ENCODE data around the gene APBB2.

Gene APBB2

DNA sequence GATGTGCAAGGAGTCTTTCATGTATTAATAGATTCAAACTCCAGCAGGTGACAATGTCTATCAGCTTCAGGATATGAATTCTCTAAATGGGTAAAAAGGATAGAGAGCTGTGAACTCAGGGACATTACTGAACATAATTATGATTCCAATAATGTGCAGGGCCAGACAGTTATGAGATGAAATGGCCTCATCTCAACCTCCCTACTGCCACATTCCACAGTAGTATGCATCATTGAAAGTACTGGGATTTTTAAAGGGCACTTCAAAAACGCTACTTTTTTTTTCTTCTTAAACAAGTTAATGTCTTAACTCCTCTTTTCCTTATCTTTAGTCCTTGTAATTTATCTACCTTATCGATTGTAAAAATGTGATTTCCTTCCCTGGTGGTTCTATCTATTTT, 202.0 kb downstream of the APBB2 start:
- TF ChIP-seq, protein P1, sequence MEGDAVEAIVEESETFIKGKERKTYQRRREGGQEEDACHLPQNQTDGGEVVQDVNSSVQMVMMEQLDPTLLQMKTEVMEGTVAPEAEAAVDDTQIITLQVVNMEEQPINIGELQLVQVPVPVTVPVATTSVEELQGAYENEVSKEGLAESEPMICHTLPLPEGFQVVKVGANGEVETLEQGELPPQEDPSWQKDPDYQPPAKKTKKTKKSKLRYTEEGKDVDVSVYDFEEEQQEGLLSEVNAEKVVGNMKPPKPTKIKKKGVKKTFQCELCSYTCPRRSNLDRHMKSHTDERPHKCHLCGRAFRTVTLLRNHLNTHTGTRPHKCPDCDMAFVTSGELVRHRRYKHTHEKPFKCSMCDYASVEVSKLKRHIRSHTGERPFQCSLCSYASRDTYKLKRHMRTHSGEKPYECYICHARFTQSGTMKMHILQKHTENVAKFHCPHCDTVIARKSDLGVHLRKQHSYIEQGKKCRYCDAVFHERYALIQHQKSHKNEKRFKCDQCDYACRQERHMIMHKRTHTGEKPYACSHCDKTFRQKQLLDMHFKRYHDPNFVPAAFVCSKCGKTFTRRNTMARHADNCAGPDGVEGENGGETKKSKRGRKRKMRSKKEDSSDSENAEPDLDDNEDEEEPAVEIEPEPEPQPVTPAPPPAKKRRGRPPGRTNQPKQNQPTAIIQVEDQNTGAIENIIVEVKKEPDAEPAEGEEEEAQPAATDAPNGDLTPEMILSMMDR (conservative IDR thresholded peaks at IDR 0.05; ENCODE audit: low read depth, low read length): no peak
- Histone ChIP-seq H3K27ac (no peak overlapping the region), H3K4me2 (no peak overlapping the region)

DNA sequence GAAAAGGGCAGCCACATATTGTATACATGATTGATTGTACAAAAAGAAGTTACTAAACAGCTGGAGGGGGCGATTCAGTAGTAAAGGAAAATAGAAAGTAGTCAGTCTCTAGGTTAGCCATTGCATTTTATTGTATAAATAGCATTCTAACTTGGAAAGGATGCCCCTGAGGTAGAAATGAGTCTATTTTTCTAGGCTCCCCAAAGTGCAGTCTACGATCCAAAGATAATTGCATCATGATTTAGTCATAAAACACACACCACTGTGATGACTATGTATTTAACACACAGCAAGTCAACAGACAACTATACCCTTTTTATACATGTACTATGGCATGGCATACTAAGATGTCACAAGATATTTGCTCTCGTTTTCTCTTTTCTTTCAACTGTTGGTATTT, 204.9 kb downstream of the APBB2 start:
- Histone ChIP-seq H4K20me1 (ENCODE audit: insufficient read depth) (no peaks in the 10 kb centered on the region), H3K4me3 (IDR thresholded peaks at IDR 0.05; ENCODE audit: insufficient read depth, low read depth, low read length) (no peak overlapping the region), H3K27ac (no peak overlapping the region), H2AFZ (ENCODE audit: low read depth) (no peak overlapping the region), H3K36me3 (ENCODE audit: insufficient read depth) (no peaks in the 10 kb centered on the region), H3K4me2 (no peak overlapping the region), H3K9ac (no peak overlapping the region), H3K27me3 (ENCODE audit: insufficient read depth, low read depth) (no peaks in the 10 kb centered on the region), H3K79me2 (ENCODE audit: insufficient read depth, low read depth) (no peaks in the 10 kb centered on the region), H3K4me1 (ENCODE audit: low read depth, poor library complexity, severe bottlenecking) (no peaks in the 10 kb centered on the region)
- TF ChIP-seq, protein P1 (conservative IDR thresholded peaks at IDR 0.05; ENCODE audit: low read depth, low read length): no peak

More for the DNA sequence above, 202.0 kb downstream of the APBB2 start:
- H4K20me1 ChIP-seq (ENCODE audit: insufficient read depth): no peaks in the 10 kb centered on the region
- no peak overlapping the region for H2AFZ ChIP-seq (ENCODE audit: low read depth)
- H3K4me3 ChIP-seq (IDR thresholded peaks at IDR 0.05; ENCODE audit: insufficient read depth, low read depth, low read length): no peak overlapping the region
- H3K36me3 ChIP-seq (ENCODE audit: insufficient read depth): no peaks in the 10 kb centered on the region
- no peaks in the 10 kb centered on the region for H3K79me2 ChIP-seq (ENCODE audit: insufficient read depth, low read depth)
- no peak overlapping the region for H3K9ac ChIP-seq
- H3K27me3 ChIP-seq (ENCODE audit: insufficient read depth, low read depth): no peaks in the 10 kb centered on the region
- no peaks in the 10 kb centered on the region for H3K4me1 ChIP-seq (ENCODE audit: low read depth, poor library complexity, severe bottlenecking)

DNA sequence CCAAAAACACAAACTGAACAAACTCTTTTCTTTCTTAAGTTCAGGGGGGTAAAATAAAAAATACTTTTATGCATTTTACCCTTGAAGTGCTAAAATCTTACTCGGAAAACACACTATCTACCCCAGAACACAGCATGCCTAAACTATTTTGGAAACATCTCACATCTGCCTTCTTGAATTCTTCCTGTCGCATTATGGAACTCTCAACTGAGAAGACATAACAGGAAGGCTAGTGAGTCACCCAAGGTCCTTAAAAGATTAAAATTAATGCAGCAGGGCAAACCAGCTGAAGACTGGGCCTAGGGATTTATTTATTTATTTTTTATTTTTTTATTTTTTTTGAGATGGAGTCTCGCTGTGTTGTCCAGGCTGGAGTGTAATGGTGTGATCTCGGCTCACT, 208.2 kb downstream of the APBB2 start:
- Histone ChIP-seq H3K9ac (no peak overlapping the region), H2AFZ (ENCODE audit: low read depth) (no peak overlapping the region), H3K4me3 (IDR thresholded peaks at IDR 0.05; ENCODE audit: insufficient read depth, low read depth, low read length) (no peak overlapping the region), H3K27me3 (ENCODE audit: insufficient read depth, low read depth) (no peaks in the 10 kb centered on the region), H3K36me3 (ENCODE audit: insufficient read depth) (no peaks in the 10 kb centered on the region), H4K20me1 (ENCODE audit: insufficient read depth) (no peaks in the 10 kb centered on the region), H3K79me2 (ENCODE audit: insufficient read depth, low read depth) (no peaks in the 10 kb centered on the region), H3K4me2 (no peak overlapping the region), H3K4me1 (ENCODE audit: low read depth, poor library complexity, severe bottlenecking) (no peaks in the 10 kb centered on the region), H3K27ac (no peak overlapping the region)
- TF ChIP-seq, protein P1 (conservative IDR thresholded peaks at IDR 0.05; ENCODE audit: low read depth, low read length): no peak

DNA sequence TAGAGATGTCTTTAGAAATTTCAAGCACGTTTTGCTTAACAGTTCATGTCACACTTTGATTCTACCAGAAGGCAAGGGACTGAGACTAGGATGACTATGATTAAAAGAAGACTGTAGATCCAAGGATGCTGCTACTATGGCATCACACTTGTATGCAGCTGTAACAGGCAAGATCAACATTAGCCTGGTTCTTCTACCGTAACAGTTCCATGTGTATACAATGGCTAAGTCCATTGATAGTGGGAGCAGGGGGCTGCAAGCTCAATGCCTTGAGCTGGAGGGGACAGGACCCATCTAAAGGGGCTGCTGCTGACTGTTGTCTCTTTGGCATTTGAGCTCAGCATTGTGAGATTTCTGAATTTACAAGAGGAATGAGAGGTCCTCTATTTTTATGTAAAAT, 212.0 kb downstream of the APBB2 start:
- no peaks in the 10 kb centered on the region for H3K79me2 ChIP-seq (ENCODE audit: insufficient read depth, low read depth)
- TF ChIP-seq, protein P1 (conservative IDR thresholded peaks at IDR 0.05; ENCODE audit: low read depth, low read length): no peak
- no peaks in the 10 kb centered on the region for H3K36me3 ChIP-seq (ENCODE audit: insufficient read depth)
- no peaks in the 10 kb centered on the region for H3K4me1 ChIP-seq (ENCODE audit: low read depth, poor library complexity, severe bottlenecking)
- H3K4me2 ChIP-seq: no peak overlapping the region
- no peak overlapping the region for H3K4me3 ChIP-seq (IDR thresholded peaks at IDR 0.05; ENCODE audit: insufficient read depth, low read depth, low read length)
- no peak overlapping the region for H2AFZ ChIP-seq (ENCODE audit: low read depth)
- no peaks in the 10 kb centered on the region for H4K20me1 ChIP-seq (ENCODE audit: insufficient read depth)
- H3K9ac ChIP-seq: no peak overlapping the region
- H3K27ac ChIP-seq: no peak overlapping the region
- no peaks in the 10 kb centered on the region for H3K27me3 ChIP-seq (ENCODE audit: insufficient read depth, low read depth)

Measured in KMS-11 (cell line).